Activated gamma-delta T cell treated with anti-CD3 and anti-CD28 coated beads, Interleukin-2, amount 50 U/mL, for 16 hours (primary cell): Measurements from ENCODE around the gene KRTAP12-4.
"Not testable (repeated sequence)": the region's sequence is repeated elsewhere in the genome, so short reads cannot be mapped to it uniquely, and the experiment has no call there.

ENCODE experiments used
- DNase-seq: peaks from one replicate; pipeline ENCODE4 v3.0.0-alpha.2; 2020; ENCODE audit warnings: low read depth

The KRTAP12-4 gene, protein sequence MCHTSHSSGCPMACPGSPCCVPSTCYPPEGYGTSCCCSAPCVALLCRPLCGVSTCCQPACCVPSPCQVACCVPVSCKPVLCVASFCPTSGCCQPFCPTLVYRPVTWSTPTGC

DNA sequence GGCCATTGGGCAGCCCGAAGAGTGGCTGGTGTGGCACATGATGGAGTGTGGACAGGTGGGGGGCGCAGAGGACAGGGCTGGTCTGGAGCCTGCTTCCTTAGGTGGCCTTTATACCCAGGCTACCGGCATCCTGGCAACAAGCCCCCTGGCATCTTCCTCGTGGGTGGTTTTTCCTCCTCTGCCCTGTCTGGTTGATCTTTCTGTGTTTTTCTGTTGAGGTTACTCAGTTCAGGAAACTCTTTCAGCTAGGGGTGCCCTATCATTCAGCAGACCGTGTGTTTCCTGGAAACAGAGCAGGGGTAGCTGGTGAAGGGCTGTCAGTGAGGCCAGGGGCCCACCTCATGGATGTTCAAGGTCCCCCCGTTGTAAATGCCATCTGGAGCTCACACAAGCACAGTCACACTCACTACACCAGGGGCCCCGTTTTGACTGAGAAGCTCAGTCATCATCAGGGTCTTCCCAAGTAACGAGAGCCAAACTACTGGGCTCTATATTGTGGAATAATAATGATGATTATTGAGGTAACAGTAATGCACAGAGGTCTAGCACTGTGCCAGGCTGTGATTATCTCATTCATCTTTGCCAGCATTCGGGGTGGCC, at the start of gene KRTAP12-4:
KRTAP12-4 (minus strand) TSS at position 84 of the 600 bp plus-strand sequence; CDS start at position 39, 45 bp downstream.
- DNase-seq, result no peak

DNA sequence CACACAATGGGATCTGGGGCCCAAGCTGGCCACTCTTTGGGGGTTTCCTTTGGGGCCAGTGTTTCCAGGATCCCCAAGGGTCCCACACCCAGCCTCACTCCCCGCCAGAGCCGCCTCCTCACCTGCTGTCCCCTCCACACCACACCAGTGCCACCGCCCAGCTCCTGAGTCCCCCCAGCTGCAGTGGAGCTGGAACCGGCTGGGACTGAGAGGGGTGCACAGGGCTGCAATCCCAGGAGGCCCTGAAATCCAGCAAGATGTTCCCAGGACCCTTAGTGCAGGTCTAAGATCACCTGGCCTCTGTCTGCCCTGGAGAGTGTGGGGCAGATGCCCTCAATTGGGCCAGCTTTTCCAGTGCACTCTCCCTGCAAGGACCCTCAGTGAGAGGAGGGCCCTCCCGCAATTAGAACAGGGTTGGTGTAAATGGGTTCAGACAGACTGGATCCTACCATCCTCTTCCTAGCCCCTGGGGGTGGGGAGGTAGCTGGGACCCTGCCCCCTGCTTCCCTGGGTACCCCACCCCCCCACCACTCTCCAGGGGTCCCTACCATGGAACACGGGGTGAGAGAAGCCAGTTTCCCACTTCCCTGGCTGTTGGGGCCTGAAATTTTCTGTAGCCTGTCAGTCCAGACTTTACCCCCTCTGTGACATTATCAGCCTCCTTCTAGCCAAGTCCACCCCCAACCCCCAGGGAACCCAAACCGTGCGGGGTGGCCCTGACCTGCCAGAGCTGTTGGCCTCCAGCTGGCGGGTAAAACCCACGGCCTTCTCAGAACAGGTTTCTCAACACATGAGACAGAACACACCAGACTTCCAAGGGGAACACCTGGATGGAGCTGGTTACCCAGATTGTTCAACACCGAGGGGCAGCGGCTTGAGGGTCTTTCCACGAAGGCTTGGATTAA, 49.5 kb upstream of the KRTAP12-4 start:
- no peak for DNase-seq

DNA sequence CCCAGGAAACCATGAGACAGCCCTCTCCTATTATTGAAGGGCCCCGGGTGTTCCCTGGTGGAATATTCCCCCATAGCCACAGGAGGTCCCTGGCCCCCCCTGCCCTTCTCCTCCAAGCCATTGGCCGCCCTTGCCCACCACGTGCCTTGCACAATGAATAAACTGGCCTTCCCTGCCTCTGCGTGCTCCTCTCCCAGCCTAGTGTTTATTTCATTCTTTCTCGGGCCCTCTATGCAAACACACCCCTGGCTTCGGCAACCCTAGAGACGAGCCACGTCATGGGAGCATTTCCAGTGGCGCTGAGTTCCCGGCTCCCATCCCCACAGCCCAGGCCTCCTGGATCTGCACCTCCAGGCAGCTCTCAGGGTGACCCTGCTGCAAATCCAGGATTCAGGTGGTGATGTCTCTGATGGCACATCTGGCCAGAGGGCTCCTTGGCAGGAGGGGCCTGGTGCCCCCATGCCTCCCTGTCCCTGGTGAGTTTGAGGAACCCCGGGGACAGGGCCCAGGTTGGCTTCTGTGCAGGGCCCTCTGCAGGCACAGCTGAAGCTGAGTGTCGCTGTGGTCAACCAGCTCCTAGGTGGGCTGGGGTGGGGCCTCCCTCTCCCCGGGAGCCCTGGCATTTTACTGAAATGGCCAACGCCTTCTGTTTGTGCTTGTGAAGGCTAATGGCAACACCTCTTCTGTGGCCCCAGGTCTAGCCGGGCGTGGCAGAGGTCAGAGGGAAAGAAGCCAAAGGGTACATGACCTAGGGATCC, 48.7 kb upstream of the KRTAP12-4 start:
- DNase-seq, result no peak

DNA sequence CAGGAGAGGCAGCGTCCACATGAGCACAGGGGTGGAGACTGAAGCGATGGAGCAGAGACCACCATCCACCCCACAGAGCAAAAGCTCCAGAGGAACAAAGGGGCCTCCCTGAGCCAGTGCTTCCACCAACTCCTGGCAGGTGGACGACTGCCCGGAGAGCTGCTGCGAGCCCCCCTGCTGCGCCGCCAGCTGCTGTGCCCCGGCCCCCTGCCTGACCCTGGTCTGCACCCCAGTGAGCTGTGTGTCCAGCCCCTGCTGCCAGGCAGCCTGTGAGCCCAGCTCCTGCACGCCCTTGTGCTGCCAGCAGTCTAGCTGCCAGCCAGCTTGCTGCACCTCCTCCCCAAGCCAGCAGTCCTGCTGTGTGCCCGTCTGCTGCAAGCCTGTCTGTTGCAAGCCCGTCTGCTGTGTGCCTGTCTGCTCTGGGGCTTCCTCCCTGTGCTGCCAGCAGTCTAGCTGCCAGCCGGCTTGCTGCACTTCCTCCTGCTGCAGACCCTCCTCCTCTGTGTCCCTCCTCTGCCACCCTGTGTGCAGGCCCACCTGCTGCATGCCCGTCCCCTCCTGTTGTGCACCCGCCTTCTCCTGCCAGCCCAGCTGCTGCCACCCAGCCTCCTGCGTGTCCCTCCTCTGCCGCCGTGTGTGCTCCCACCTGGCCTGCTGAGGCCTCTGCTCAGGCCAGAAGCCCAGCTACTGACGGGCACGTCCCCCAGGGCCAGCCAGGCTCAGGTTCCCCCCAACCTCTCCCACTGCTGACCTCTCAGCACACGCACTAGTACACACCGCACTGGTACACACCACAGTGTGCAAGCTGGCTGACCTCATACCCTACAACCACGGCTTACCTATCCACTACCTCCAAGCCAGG, 47.9 kb upstream of the KRTAP12-4 start:
- no peak for DNase-seq

DNA sequence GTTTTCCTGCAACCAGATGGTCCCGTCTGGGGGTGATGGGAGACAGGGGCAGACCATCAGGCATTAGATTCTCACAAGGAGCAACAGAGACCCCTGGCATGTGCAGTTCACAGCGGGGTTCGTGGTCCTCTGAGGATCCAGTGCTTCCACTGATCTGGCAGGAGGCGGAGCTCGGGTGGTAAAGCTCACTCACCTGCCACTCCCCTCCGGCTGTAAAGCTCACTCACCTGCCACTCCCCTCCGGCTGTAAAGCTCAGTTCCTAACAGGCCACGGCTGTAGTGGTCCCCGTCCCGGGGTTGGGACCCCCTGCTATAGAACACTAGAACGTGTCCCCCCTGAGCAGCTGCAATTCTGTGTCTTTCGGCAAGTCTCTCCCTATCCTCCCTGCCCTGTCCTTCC, 47.1 kb upstream of the KRTAP12-4 start:
- DNase-seq, result no peak

DNA sequence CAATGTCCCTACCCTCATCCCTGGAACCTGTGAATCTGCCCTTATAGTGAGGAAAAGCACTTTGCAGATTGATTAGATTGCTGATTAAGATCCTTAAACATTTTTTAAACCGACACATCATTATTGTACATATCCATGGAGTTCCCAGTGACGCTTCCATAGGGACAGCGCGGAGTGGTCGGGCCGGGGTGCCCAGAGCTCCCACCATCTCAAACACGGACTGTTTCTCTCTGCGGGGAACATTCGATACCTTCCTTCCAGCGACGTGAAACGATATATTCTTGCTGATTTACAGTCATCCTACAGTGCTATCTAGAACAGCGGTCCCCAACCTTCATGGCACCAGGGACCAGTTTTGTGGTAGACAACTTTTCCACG, 46.6 kb upstream of the KRTAP12-4 start:
- DNase-seq, result no peak

DNA sequence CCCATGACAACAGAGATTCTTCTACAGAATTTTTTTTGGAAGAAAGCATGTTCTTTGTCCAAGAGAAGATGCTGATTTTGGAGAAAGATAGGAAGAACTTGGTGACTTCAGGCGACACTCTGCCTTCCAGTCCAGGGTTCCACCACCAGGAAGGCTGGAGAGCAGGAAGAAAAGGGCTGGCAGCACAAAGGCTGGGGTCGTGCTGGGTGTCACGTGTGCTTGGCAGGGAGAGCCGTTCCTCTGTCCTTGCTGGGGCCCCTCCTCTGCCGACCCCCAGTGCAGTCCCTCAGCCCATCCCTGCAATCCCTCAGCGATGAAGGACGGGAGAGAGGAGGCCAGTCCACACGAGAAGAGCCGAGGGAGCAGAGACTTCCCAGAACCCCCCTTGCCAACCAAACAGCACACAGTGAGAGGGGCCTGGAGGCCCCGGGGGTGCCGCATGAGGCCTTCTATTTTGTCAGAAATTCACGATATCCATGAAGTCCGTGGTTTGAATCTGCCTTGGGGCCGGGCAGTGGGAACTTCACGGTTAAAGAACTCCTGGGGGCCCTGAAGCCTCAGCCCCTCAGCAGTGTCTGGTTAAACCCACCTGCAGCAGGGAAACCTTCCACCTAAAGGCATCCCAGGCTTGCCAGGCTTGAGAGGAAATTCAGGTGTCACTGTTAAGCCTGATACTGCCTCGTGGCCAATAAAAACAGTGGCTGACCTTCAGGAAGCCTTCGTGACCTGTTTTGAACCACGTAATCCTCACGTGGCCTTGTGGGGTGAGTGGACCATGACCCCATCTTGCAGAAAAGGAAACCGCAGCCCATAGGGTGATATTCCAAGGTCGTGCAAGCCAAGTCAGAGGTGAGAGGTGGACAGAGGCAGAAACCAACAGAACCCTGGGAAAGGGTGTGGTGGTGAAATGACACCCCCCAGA, 45.9 kb upstream of the KRTAP12-4 start:
- no peak for DNase-seq

DNA sequence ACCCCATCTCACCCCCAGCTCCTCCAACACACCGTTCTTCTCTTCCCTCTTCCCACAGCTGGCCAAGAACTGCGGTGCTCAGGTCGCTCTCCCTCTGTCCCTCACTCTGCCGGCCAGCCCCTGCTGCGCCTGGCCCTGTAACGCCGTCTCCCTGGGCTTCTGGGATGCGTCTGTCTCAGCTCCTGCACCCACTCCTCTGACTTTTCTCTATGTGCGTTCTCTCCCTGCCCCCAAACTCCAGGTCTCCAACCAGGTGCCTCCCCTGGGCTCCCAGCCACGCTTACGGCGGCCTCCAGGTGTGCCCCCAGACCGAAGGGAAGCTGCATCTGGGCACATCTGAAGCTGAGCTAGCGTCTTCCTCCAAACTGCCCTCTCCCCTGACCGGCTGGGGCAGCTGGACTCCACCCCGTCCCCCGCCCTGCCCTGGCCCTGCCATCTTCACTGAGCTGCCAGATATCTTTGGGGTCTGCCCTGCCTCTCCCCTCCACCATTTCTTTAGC, 45.1 kb upstream of the KRTAP12-4 start:
- no peak for DNase-seq

DNA sequence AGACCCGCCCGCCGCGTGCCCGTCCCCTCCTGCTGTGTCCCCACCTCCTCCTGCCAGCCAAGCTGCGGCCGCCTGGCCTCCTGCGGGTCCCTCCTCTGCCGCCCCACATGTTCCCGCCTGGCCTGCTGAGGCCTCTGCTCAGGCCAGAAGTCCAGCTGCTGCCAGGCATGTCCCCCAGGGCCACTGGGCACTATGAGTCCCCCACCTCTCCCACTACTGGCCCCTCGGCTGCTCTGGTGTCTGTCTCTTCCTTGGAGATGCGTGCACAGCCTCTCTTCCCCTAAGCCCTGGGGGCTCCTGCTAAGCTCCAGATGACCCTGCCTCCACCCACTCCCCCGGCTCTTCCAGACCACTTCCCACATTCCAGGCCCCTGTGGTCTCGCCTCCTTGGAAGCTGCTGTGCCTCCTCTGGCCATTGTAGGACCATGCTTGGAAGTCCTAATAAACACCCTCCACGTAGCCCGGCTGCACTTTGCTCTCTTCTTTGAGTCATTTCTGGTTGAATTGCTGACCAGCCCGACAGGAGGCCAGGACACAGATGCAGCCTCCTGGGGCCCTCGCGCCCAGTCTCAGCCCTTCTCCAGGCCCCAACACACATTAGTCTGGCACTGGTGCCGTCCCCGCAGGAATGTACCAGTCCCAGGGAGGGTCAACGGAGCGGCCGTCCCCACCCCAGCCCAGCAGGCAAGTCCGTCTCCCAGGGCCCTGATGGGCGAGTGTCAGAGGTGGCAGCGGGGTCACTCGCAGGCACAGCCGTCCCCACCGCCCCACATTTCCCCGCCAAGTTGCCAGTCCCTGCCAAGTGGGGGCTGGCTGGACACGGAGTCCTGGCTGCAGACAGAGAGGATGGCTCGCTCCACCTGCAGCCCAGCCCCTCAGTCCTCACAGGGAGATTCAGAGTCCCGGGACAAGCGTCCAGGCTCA, 43.6 kb upstream of the KRTAP12-4 start:
- DNase-seq, result no peak

DNA sequence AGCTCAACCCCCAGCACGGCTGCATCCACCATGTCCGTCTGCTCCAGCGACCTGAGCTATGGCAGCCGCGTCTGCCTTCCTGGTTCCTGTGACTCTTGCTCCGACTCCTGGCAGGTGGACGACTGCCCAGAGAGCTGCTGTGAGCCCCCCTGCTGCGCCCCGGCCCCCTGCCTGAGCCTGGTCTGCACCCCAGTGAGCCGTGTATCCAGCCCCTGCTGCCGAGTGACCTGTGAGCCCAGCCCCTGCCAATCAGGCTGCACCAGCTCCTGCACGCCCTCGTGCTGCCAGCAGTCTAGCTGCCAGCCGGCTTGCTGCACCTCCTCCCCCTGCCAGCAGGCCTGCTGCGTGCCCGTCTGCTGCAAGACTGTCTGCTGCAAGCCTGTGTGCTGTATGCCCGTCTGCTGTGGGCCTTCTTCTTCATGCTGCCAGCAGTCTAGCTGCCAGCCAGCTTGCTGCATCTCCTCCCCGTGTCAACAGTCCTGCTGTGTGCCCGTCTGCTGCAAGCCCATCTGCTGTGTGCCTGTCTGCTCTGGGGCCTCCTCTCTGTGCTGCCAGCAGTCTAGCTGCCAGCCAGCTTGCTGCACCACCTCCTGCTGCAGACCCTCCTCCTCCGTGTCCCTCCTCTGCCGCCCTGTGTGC, 42.8 kb upstream of the KRTAP12-4 start, which contains the start of gene KRTAP10-12:
KRTAP10-12 (plus strand) TSS at position 1 of the 639 bp plus-strand sequence; CDS start at position 31, 30 bp downstream.
- not testable (repeated sequence) for DNase-seq

DNA sequence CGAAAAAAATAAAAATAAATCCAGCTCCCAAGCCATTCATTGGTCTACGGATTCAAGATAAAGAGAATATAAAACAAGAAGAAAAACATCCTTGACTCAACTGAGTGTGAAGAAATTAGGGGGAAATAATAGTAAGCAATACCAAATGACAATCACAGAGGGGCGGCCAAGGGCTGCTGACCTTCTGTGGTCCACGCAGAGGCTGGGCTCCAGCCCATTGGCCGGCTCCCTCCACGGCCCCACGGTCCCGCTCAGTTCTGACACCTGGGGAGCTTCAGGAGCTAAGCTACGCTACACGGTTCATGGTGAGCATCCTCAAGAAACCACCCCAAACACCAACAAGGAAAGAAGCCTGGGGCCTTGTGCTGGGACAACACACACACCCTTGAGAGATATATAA, 42.1 kb upstream of the KRTAP12-4 start:
- no peak for DNase-seq

DNA sequence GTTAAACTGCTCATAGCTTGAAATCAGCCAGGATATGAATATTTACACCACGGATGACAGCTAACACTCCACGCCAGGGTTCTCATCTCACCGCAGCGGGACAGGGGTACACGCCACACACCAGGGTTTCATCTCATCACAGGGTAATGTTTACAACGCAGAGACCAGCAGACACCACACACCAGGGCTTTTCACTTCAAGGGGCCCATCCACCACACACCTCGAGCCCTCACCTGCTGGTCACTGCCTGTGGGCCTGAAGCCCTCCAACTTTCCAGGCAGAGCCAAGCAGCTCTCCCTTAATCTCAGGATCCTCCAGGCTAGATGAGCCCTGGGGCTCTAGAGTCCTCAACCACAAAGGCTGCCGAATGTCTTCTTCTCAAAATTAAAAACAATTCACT, 41.2 kb upstream of the KRTAP12-4 start:
- DNase-seq, result no peak

DNA sequence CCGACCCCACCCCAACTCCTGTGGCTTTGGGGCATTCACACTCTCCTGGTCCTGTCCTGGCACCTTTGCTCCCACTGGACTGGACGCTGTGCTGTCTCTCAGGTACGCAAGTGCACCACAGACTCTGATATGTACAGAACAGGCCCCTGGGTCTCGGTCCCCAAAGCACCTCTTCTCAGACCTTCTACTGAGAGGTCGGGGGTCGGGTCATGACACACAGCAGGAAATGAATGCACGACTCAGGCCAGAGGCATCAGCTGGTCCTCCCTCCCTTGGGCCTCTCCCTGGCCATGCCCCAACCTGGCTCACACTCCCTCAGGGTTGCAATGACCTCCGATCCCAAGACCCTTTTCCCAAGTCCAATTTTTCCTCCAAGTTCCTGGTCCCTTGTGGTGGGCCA, 40.7 kb upstream of the KRTAP12-4 start:
- DNase-seq, result no peak

DNA sequence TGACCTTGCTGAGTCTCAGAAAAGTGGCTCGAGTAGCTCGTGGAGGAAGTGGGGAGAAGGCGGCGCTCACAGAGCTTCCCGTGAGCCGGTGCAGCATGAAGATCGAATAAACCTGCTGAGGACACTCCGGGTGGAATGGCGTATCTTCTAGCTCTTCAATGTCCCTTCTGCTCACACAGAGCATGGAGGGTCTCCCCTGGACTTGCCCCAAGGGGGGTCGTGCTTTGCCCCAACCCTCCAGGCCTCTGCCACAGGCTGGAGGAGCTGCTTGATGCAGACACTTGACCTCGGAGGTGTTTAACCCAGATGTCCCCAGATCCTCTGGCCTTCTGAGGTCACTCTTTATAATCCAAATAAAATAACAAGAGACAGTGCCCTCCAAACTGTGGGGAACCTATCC, 40.3 kb upstream of the KRTAP12-4 start:
- no peak for DNase-seq

DNA sequence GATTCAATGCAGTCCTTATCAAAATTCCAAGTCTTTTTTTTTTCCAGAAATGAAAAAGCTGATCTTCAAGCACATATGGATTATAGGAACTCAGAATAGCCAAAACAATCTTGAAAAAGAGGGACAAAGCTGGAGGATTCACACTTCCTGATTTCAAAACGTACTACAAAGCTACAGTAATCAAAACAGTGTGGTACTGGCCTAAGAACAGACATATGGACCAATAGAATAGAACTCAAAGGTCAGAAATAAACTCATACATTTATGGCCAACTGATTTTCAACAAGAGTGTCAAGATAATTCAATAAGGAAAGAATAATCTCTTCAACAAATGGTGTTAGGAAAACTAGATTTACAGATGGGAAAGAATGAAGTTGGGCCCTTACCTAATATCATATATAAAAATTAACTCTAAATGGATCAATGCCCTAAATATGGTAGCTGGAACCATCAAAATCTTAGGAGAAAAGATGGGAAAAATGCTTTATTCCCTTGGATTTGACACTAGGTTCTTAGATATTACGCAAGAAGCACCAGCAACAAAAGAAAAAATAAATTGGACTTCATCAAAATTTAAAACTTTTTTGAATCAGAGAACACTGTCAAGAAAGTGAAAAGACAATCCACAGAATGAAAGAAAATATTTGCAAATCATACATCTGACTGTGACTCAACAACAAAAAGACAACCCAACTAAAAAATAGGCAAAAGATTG, 38.5 kb upstream of the KRTAP12-4 start:
- no peak for DNase-seq

DNA sequence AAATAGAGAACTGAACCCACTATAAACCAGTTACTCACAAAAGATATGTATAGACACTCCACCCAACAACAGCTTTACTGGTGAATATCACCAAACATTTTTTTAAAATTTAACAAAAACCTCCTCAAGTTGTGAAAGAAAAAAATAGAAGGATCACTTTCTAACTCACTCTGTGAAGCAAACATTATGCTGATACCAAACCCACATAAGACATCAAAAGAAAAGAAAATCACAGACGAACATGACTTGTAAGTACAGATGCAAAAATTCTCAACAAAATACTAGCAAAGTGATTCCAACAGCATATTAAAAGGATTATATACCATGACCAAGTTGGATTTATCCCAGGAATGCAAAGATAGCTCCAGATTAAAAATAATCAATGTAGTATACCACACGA, 37.2 kb upstream of the KRTAP12-4 start:
- no peak for DNase-seq

DNA sequence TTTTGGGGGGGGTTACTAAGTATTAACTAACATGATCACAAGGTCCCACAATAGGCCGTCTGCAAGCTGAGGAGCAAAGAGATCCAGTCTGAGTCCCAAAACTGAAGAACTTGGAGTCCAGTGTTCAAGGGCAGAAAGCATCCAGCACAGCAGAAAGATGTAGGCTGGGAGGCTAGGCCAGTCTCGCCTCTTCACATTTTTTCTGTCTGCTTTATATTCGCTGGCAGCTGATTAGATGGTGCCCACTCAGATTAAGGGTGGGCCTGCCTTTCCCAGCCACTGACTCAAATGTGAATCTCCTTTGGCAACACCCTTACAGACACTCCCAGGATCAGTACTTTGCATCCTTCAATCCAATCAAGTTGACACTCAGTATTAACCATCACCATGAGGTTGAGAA, 35.3 kb upstream of the KRTAP12-4 start:
- DNase-seq, result not testable (repeated sequence)

DNA sequence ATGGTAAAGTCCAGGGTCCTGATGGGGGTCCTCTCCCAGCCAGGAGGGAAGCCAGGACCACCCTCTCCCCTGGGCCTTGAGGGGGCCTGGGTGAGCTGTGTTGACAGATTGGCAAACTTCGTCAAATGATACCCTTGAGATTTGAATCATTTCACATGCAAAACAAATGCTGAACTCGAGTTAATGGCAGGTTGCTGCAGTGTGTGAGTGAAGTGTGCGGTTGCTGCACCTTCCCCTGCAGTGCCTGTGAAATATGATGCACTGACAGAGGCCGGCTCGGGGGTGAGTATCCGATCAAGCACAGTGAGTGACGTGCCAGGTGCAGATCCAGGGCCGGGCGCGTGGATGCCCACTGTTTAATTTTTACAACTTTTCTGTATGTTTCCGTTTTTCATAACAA, 33.2 kb upstream of the KRTAP12-4 start:
- no peak for DNase-seq
